Hindlimb muscle (tissue), 1 donor: Measurements from ENCODE around the gene TNFRSF18. TPM values are rescaled to one million over a fixed set of nuclear protein-coding genes. Genes with fewer than 3 reads are reported as not detected.

Experiments used
- DNase-seq: peaks from one replicate; pipeline ENCODE4 v3.0.0-alpha.2; 2013
- polyA plus RNA-seq: library from polyadenylated mRNA; unstranded; fragments of 120-200 nt; gene quantifications from one replicate; pipeline ENCODE4 v1.2.1, GENCODE V29; 2013; ENCODE audit not compliant: insufficient read length

The TNFRSF18 gene
- polyA plus RNA-seq, 1 donor: 4.1 TPM

DNA sequence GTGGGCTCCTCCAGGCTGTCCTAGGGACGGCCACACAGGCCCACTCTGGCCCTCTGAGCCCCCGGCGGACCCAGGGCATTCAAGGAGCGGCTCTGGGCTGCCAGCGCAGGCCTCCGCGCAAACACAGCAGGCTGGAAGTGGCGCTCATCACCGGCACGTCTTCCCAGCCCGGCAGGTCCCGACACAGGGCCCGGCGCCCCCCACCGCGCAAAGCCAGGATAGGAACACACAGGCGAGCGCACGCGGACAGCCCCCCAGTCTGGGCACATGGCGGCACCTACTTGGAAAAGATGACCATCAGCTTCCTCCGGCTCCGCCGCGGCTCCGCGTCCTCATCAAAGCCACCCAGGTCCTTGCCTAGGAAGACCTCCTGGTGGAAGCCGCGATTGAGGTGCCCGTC is 21.8 kb upstream of the TNFRSF18 start:
- no peak for DNase-seq

DNA sequence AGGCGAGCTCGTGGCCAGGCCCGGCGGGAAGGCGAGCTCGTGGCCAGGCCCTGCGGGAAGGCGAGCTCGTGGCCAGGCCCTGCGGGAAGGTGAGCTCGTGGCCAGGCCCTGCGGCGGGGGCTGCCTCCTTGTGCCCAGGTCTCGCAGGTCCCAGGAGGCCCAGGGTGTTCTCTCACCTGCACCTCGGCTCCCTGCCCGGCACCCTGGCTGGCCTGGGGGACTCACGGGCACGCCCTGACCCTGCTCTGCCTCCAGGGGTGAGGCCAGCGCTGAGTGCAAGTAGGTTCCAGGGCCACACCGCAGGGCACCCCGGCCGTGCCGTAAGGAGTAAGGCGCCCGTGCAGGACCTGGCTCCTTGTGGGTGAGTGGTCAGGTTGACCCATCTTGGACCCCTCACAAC is 21.0 kb upstream of the TNFRSF18 start:
- DNase-seq: no peak

GRCh38 chr1:1226566-1227362 is 20.4 kb upstream of the TNFRSF18 start:
- DNase-seq: no peak

DNA sequence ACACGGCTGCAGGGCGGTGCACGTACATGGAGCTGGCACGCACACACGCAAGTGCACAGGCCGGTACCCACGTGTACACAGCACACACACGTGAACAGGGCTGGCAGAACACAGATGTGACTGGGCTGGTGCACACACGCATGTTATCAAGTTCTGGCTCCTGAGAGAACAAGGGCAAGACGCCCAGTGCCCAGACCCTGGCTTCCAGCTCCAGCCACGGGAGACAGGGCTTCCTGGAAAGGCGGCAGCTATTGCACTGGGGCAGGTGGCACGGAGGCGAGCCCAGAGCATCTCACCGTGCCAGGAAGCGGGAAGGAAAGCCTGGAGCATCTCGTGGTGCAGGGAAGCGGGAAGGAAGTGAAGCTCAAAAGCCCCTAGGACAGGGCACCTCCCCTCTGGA is 19.5 kb upstream of the TNFRSF18 start:
- DNase-seq: no peak

GRCh38 chr1:1225238-1225845 is 18.9 kb upstream of the TNFRSF18 start:
- no peak for DNase-seq

DNA sequence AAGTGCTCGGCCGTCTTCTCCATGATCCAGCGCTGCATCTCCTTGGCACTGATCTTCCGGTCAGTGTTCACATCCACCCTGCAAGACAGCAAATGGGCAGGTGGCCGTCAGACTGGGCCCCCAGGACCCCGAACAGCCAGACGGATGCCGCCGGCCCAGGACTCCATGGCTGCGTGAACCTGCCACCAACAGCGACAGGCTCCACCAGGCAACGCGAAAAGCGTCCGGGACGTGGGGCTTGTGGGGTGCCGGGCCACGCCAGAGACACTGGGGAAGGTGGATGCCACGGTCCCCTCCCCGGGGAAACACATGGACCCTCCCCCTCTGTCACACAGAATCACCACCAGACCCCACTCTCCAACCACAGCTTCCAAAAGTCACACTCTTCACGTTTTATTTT is 17.5 kb upstream of the TNFRSF18 start:
- no peak for DNase-seq

DNA sequence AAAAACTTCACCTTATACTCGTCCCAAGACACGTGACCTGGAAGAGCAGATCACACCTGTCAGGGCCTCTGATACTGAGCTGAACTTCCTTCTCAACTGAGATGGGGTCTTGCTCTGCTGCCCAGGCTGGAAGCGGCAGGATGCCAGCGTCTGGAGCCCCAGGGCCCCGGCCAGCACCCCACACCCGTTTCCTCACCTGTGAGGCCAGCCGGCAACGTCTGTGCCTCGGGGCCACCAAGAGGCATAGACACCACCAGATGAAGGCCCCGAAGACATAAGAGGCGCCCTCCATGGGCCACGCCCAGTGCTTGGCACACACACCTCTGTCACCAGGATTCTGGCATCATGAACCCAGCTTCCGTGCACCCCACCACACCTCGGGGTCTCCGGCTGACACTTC is 16.9 kb upstream of the TNFRSF18 start:
- DNase-seq: no peak

GRCh38 chr1:1222575-1223225 is 16.3 kb upstream of the TNFRSF18 start:
- no peak for DNase-seq

DNA sequence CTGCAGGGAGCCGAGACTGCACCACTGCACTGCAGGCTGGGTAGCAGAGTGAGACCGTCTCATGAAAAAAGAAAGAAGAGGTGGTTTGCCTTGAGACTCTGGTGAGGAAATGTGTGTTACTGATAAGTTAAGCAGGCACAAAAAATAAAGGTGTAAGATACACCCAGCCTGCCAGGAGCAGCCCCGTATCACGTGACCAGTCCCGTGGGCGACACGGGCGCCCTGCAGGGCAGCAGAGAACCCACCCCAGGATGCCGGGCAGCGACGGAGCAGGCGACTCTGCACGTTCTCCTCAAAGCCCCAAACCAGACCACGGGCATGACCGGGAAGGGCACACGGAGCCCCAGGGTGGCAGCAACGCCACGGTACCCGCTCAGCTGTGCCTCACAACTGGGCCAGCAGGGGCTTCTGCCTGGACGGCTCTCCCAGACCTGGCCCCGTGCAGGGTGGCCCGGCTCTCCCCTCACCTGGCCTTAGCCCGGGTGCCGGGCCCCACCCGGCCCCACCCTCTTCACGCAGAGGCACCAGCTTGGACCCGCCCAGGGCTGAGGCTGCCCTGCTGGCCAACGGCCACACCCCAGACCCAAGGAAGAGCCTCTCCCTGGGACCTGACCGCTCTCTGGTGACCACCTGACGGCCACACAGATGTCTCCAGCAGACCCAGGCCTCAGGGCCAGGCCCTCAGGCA is 15.6 kb upstream of the TNFRSF18 start:
- no peak for DNase-seq

DNA sequence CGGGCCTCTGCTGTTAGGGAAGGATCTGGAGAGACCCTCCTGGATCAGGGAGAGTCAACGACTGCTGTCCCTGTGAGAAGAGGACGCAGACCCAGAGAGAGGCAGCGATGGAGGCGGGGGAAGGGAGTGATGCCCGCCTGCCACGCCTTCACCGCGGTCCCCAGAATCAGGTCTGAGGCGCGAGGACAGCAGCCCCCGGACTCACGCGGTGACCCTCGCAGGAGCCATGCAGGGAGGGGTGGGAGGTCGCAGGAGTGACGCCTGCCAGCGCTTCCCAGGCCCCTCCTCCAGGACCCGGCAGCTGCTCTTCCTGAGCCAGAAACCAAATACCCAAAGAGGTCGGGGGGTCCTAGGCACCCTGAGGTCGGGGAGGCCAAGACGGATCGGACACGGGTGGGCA is 13.8 kb upstream of the TNFRSF18 start:
- no peak for DNase-seq

GRCh38 chr1:1219341-1219740 is 12.9 kb upstream of the TNFRSF18 start:
- no peak for DNase-seq

GRCh38 chr1:1218524-1219200 is 12.3 kb upstream of the TNFRSF18 start:
- no peak for DNase-seq

GRCh38 chr1:1217621-1218523 is 11.5 kb upstream of the TNFRSF18 start:
- DNase-seq: no peak

DNA sequence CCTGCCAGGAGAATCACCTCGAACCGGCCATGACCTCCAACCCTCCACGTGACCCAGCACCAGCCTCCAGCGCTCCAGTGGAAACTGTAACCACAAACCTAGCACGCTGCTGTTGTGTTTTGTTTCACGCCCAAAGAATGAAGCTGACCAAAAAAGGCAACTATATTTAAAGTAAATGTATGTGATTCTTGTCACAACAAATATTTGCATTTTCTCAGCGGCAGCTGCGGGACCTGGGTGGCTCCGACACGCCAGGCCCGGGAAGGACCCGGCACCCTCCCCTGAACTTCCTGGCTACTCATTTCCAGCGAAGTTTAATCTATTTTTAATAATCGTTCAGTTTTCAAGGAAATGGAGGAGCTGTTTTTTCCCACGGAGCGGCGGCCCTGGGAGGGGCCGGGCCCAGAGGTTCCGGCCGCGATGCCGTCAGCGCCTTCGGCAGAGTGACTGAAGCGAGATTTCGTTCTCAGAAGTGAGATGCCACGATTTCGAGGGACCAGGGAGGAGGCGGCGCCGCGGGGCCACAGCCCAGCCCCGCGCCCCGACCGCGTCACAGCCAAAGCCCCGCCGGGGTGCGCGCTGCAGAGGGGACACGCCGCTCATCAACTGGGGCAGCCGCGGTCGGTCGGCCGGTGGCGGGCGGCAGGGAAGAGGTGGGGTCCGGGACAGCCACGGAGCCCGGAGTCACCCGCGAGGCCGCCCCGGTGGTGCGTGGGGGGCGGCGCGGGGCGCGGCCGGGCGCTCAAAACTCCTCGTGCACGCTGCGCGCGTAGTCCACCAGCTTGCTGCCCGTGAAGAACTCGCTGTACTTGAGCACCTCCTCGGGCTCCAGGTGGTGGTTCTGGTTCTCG is 10.6 kb upstream of the TNFRSF18 start:
- DNase-seq: no peak

GRCh38 chr1:1215881-1216605 is 9.7 kb upstream of the TNFRSF18 start:
- no peak for DNase-seq

GRCh38 chr1:1215080-1215676 is 8.8 kb upstream of the TNFRSF18 start:
- DNase-seq: no peak

DNA sequence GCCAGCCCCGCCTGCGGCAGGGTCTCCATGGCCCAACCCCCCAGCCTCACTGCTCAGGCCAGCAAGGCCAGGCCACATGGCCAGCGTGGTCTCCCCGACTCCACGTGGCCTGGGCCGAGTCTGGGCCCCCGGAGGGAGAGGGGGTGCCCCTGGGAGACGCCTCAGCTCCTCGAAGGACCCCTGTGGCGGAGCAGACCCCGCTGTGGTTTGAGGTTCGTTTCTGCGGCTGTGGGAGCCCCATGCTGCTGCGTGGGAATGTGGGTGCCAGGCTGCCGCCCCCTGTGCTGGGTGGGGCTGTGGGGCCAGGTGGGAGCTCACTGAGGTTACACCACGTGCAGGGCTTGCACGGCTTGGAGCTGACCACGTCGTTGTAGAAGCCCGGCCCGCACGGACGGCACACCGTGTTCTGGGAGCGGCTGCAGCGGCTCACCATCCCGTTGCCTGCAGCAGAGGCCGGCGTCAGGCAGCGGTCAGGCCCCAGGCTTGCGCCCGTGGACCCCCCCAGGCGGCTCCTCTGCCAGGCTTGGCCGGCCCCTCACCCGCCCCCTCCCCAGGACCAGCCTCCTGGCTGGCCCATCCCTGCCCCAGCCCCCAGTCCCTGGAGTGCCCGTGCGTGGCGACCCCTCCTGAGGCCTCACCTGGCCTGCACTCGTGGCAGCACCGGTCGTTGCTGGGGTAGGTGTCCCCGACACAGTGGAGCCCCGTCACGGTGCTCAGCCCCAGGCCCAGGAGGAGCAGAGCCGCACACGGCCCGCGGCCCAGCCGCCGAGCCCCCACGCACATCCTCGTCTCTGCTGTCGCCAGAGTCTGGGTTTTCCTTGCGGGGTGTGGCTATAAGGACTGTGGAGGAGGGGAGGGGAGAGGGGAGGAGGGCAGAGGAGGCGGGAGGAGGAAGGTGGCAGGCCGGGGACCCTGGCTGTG is 7.2 kb upstream of the TNFRSF18 start, which contains the start of gene TNFRSF4:
TNFRSF4 (minus strand) TSS at position 809 of the 921 bp plus-strand sequence; CDS start at position 783, 26 bp downstream.
- DNase-seq: no peak

GRCh38 chr1:1212780-1213344 is 6.5 kb upstream of the TNFRSF18 start:
- DNase-seq: no peak
